Esophagus muscularis mucosa (tissue), 4 donors: ENCODE data around the gene CXorf58. TPM values are rescaled to one million over a fixed set of nuclear protein-coding genes. Genes with fewer than 3 reads are reported as not detected.
"Not testable (repeated sequence)": the region's sequence is repeated elsewhere in the genome, so short reads cannot be mapped to it uniquely, and the experiment has no call there.

ENCODE experiments used
- DNase-seq: peaks from one replicate; pipeline ENCODE4 v3.0.0-alpha.2; 2017; ENCODE audit errors: extremely low spot score
- H3K27ac ChIP-seq, 4 donors: fragments of 200-600 bp; sonication (generic); replicated peaks in 1 of 4; 1 replicate in 3 of 4; 2 replicates in 1 of 4; pipeline ENCODE4 v1.5.1; 2016 to 2019; ENCODE audit warnings: mild to moderate bottlenecking in 1 of 4
- H3K27me3 ChIP-seq, 4 donors: fragments of 200-600 bp; sonication (generic); one replicate each; pipeline versions ENCODE4 v1.5.1 to v1.6.0; 2016 to 2019
- H3K36me3 ChIP-seq, 4 donors: fragments of 200-600 bp; sonication (generic); one replicate each; pipeline ENCODE4 v1.5.1; 2016 to 2019
- H3K4me1 ChIP-seq, 4 donors: fragments of 200-600 bp; sonication (generic); one replicate each; pipeline ENCODE4 v1.5.1; 2016 to 2019
- H3K4me3 ChIP-seq, 4 donors: fragments of 200-600 bp; sonication (generic); 1 replicate in 2 of 4; 2 replicates in 2 of 4; pipeline ENCODE4 v1.5.1; 2016 to 2019; ENCODE audit warnings: mild to moderate bottlenecking in 4 of 4, moderate library complexity in 1 of 4
- H3K9me3 ChIP-seq, 4 donors: fragments of 200-600 bp; sonication (generic); 1 replicate in 3 of 4; 2 replicates in 1 of 4; pipeline ENCODE4 v1.5.1; 2016 to 2019
- CTCF ChIP-seq, 3 experiments: fragments of 200-600 bp in 2 of 3; fragments of 450-650 bp in 1 of 3; sonication (generic) in 2 of 3; IDR thresholded peaks; one replicate each; pipeline ENCODE4 v1.5.1; 2017 to 2019; ENCODE audit warnings: antibody characterized with exemption in 3 of 3, mild to moderate bottlenecking in 2 of 3, moderate library complexity in 1 of 3
- EP300 ChIP-seq: sonication (generic); formaldehyde crosslinking; IDR thresholded peaks from one replicate; pipeline ENCODE4 v1.6.1; 2017; ENCODE audit warnings: antibody characterized with exemption
- POLR2A ChIP-seq: fragments of 450-650 bp; IDR thresholded peaks from one replicate; pipeline ENCODE4 v1.6.1; 2017; ENCODE audit warnings: antibody characterized with exemption, moderate library complexity, mild to moderate bottlenecking, low read depth
- POLR2AphosphoS5 ChIP-seq, 2 donors: sonication (generic); formaldehyde crosslinking; IDR thresholded peaks; one replicate each; pipeline ENCODE4 v1.6.1; 2017; ENCODE audit warnings: antibody characterized with exemption in 2 of 2
- WGBS: methylation state at CpG from one replicate; pipeline ENCODE4 v1.1.5; 2018; 5-methylcytosine and 5-hydroxymethylcytosine counted together
- intact Hi-C: fragments of 100-400 bp; cut with DNase I; formaldehyde crosslinking; loops from one replicate; pipeline ENCODE4 v1.15.1; 2023
- total RNA-seq, 4 donors: library from RNA; depleted of rRNA; stranded (reverse); fragments of >200 nt; gene quantifications; one replicate each; pipeline versions ENCODE4 v1.1.0 to v1.2.1, GENCODE V29; 2016

CXorf58 gene
- total RNA-seq, result under 1 TPM in 1 of 4 donors, not detected in 3; 0.29 TPM

GRCh38 chrX:23907498-23908218 lies at the start of gene CXorf58, which contains the start of gene APOO:
CXorf58 (plus strand) TSS chrX:23908006; CDS start chrX:23910303, 2,297 bp downstream.
APOO (minus strand) TSS chrX:23907938; CDS start chrX:23907702, 236 bp downstream.
- TF ChIP-seq POLR2AphosphoS5 (IDR thresholded peaks at IDR 0.05) (peak; percentile 66 to 72), EP300 (no peak), POLR2A (no peak), CTCF (IDR thresholded peaks at IDR 0.05) (peak; percentile 66 to 80 (median 74))
- Histone ChIP-seq H3K9me3 (no peaks in the 10 kb centered on the region), H3K36me3 (no peaks in the 10 kb centered on the region), H3K4me3 (peak within 1 kb of the TSS; percentile 59 to 67 (median 66)), H3K27ac (peak within 1 kb of the TSS; percentile 88 to 90 (median 90)), H3K4me1 (peaks cover 6 to 19% (median 14%) of the 10 kb centered on the region in 4 donors), H3K27me3 (no peaks in the 10 kb centered on the region)
- intact Hi-C loops, result loop anchor here (2.0 to 5.0 kb wide), 2 partner anchors 120 to 147 kb away; partner anchors contain the start of genes EIF2S3 and KLHL15
- peak; percentile 95 for DNase-seq
- WGBS, result 37% methylated on average over 39 of the region's 81 CpGs

- DNase-seq, H3K9me3 ChIP-seq, H3K4me1 ChIP-seq, H3K27ac ChIP-seq, H3K36me3 ChIP-seq, H3K4me3 ChIP-seq, H3K27me3 ChIP-seq, intact Hi-C loops: not testable (repeated sequence)
- 95% methylated on average over 7 of the region's 7 CpGs for WGBS
Observed at GRCh38 chrX:23859238-23859637, 48.6 kb upstream of the CXorf58 start.

GRCh38 chrX:23861215-23861896 lies 46.5 kb upstream of the CXorf58 start:
- H3K27ac ChIP-seq, result no peak overlapping the region
- H3K36me3 ChIP-seq, result peaks cover 0 to 2% (median 0%) of the 10 kb centered on the region in 4 donors
- H3K27me3 ChIP-seq, result no peaks in the 10 kb centered on the region
- H3K4me1 ChIP-seq, result no peaks in the 10 kb centered on the region
- TF ChIP-seq EP300, result no peak
- TF ChIP-seq POLR2AphosphoS5 (IDR thresholded peaks at IDR 0.05), result no peak
- no peak for TF ChIP-seq POLR2A
- no peak for TF ChIP-seq CTCF (IDR thresholded peaks at IDR 0.05)
- no peak overlapping the region for H3K4me3 ChIP-seq
- 89% methylated on average over 6 of the region's 6 CpGs for WGBS
- DNase-seq, result no peak
- no peaks in the 10 kb centered on the region for H3K9me3 ChIP-seq
- intact Hi-C loops, result no loop called here

GRCh38 chrX:23861952-23862351 lies 45.9 kb upstream of the CXorf58 start:
- H3K4me3 ChIP-seq, H3K4me1 ChIP-seq, H3K9me3 ChIP-seq, H3K27me3 ChIP-seq, H3K36me3 ChIP-seq, intact Hi-C loops, DNase-seq, H3K27ac ChIP-seq: not testable (repeated sequence)
- WGBS, result 77% methylated on average over 2 of the region's 2 CpGs

- TF ChIP-seq POLR2AphosphoS5 (IDR thresholded peaks at IDR 0.05) (no peak), EP300 (no peak), POLR2A (no peak), CTCF (IDR thresholded peaks at IDR 0.05) (no peak)
- no peak overlapping the region for H3K27ac ChIP-seq
- H3K4me3 ChIP-seq, result no peak overlapping the region
- no peak for DNase-seq
- H3K36me3 ChIP-seq, result peaks cover 0 to 5% (median 0%) of the 10 kb centered on the region in 4 donors
- intact Hi-C loops, result no loop called here
- no peaks in the 10 kb centered on the region for H3K9me3 ChIP-seq
- WGBS, result 89% methylated on average over 5 of the region's 5 CpGs
- no peaks in the 10 kb centered on the region for H3K4me1 ChIP-seq
- H3K27me3 ChIP-seq, result no peaks in the 10 kb centered on the region
Observed at GRCh38 chrX:23864742-23865326, 43.0 kb upstream of the CXorf58 start.
